IPS-15b (cell line): ENCODE data around the gene MYBBP1A.

ENCODE experiments used
- H3K27me3 ChIP-seq: one replicate; pipeline ENCODE4 v1.6.1; 2013; ENCODE audit warnings: low read length; ENCODE audit not compliant: control insufficient read depth, insufficient read depth
- H3K36me3 ChIP-seq: one replicate; pipeline ENCODE4 v1.6.1; 2013; ENCODE audit warnings: low read length; ENCODE audit not compliant: control insufficient read depth, insufficient read depth
- H3K4me1 ChIP-seq: one replicate; pipeline ENCODE4 v1.6.1; 2013; ENCODE audit warnings: mild to moderate bottlenecking, low read length; ENCODE audit not compliant: control insufficient read depth, insufficient read depth
- H3K4me3 ChIP-seq: one replicate; pipeline ENCODE4 v1.5.1; 2013; ENCODE audit warnings: low read depth, low read length
- H3K9ac ChIP-seq: one replicate; pipeline ENCODE4 v1.6.1; 2013; ENCODE audit warnings: low read depth, mild to moderate bottlenecking, low read length
- H3K9me3 ChIP-seq: one replicate; pipeline ENCODE4 v1.6.1; 2013; ENCODE audit warnings: mild to moderate bottlenecking, low read length; ENCODE audit not compliant: control insufficient read depth, insufficient read depth

MYBBP1A gene

GRCh38 chr17:4544135-4544950, 10.8 kb downstream of the MYBBP1A start:
- Histone ChIP-seq H3K9me3 (no peaks in the 10 kb centered on the region), H3K9ac (no peak overlapping the region), H3K36me3 (peaks cover 93% of the 10 kb centered on the region), H3K4me3 (no peak overlapping the region), H3K27me3 (no peaks in the 10 kb centered on the region), H3K4me1 (no peaks in the 10 kb centered on the region)

GRCh38 chr17:4543557-4544026, 11.6 kb downstream of the MYBBP1A start:
- Histone ChIP-seq H3K4me3 (no peak overlapping the region), H3K4me1 (no peaks in the 10 kb centered on the region), H3K27me3 (no peaks in the 10 kb centered on the region), H3K36me3 (peaks cover 91% of the 10 kb centered on the region), H3K9ac (no peak overlapping the region), H3K9me3 (no peaks in the 10 kb centered on the region)

GRCh38 chr17:4542726-4543191, 12.4 kb downstream of the MYBBP1A start:
- Histone ChIP-seq H3K9ac (no peak overlapping the region), H3K36me3 (peaks cover 91% of the 10 kb centered on the region), H3K4me1 (no peaks in the 10 kb centered on the region), H3K27me3 (no peaks in the 10 kb centered on the region), H3K4me3 (no peak overlapping the region), H3K9me3 (no peaks in the 10 kb centered on the region)

GRCh38 chr17:4542003-4542725, 13.0 kb downstream of the MYBBP1A start:
- Histone ChIP-seq H3K4me3 (no peak overlapping the region), H3K4me1 (no peaks in the 10 kb centered on the region), H3K9me3 (no peaks in the 10 kb centered on the region), H3K36me3 (peaks cover 90% of the 10 kb centered on the region), H3K9ac (no peak overlapping the region), H3K27me3 (no peaks in the 10 kb centered on the region)

- Histone ChIP-seq H3K4me1 (peaks cover 2% of the 10 kb centered on the region), H3K9me3 (no peaks in the 10 kb centered on the region), H3K36me3 (peaks cover 84% of the 10 kb centered on the region)
Observed at GRCh38 chr17:4541328-4542002, 13.7 kb downstream of the MYBBP1A start.

GRCh38 chr17:4540687-4541327, 14.4 kb downstream of the MYBBP1A start:
- Histone ChIP-seq H3K36me3 (peaks cover 82% of the 10 kb centered on the region), H3K9ac (no peak overlapping the region), H3K9me3 (no peaks in the 10 kb centered on the region), H3K4me1 (peaks cover 2% of the 10 kb centered on the region), H3K4me3 (no peak overlapping the region), H3K27me3 (no peaks in the 10 kb centered on the region)

More at GRCh38 chr17:4541328-4542002, 13.7 kb downstream of the MYBBP1A start:
- no peak overlapping the region for H3K9ac ChIP-seq
- no peaks in the 10 kb centered on the region for H3K27me3 ChIP-seq
- no peak overlapping the region for H3K4me3 ChIP-seq

- H3K9me3 ChIP-seq, result no peaks in the 10 kb centered on the region
- H3K4me1 ChIP-seq, result peaks cover 2% of the 10 kb centered on the region
- no peaks in the 10 kb centered on the region for H3K27me3 ChIP-seq
- H3K9ac ChIP-seq, result no peak overlapping the region
- H3K36me3 ChIP-seq, result peaks cover 76% of the 10 kb centered on the region
- no peak overlapping the region for H3K4me3 ChIP-seq
Observed at GRCh38 chr17:4540224-4540651, 14.9 kb downstream of the MYBBP1A start.

GRCh38 chr17:4539576-4540223, 15.5 kb downstream of the MYBBP1A start:
- Histone ChIP-seq H3K4me3 (no peak overlapping the region), H3K9me3 (no peaks in the 10 kb centered on the region), H3K27me3 (no peaks in the 10 kb centered on the region), H3K9ac (no peak overlapping the region), H3K4me1 (peaks cover 2% of the 10 kb centered on the region), H3K36me3 (peaks cover 71% of the 10 kb centered on the region)

- Histone ChIP-seq H3K4me1 (peaks cover 2% of the 10 kb centered on the region), H3K4me3 (no peak overlapping the region), H3K27me3 (no peaks in the 10 kb centered on the region), H3K36me3 (peaks cover 65% of the 10 kb centered on the region), H3K9me3 (no peaks in the 10 kb centered on the region), H3K9ac (no peak overlapping the region)
Observed at GRCh38 chr17:4539025-4539424, 16.2 kb downstream of the MYBBP1A start.

- Histone ChIP-seq H3K9ac (no peak overlapping the region), H3K27me3 (no peaks in the 10 kb centered on the region), H3K4me1 (peaks cover 2% of the 10 kb centered on the region), H3K9me3 (no peaks in the 10 kb centered on the region), H3K36me3 (peaks cover 58% of the 10 kb centered on the region), H3K4me3 (no peak overlapping the region)
Observed at GRCh38 chr17:4538236-4539002, 16.8 kb downstream of the MYBBP1A start.
